DND-41 (cell line): ENCODE results near the gene CDYL2.

ENCODE experiments used
- ATAC-seq: fragments of 200-7000 bp; cut with Tn5 transposase; 3 replicates; pipeline ENCODE4 v1.9.1; 2021; ENCODE audit warnings: low read depth; ENCODE audit not compliant: insufficient read depth
- DNase-seq: peaks from one replicate; pipeline ENCODE4 v3.0.0-alpha.2; 2020
- H2AFZ ChIP-seq: 2 replicates; pipeline ENCODE4 v1.6.0; 2012; ENCODE audit warnings: low read depth, low read length
- H3K27ac ChIP-seq: 2 replicates; pipeline ENCODE4 v1.5.1; 2012; ENCODE audit warnings: low read length, inconsistent platforms
- H3K27me3 ChIP-seq: fragments of 200-600 bp; sonication (generic); 2 replicates; pipeline ENCODE4 v1.6.0; 2012; ENCODE audit warnings: low read length, mild to moderate bottlenecking, inconsistent platforms; ENCODE audit not compliant: insufficient read depth, poor library complexity
- H3K36me3 ChIP-seq: 2 replicates; pipeline ENCODE4 v1.5.1; 2012; ENCODE audit warnings: low read length, inconsistent platforms; ENCODE audit not compliant: insufficient read depth
- H3K4me1 ChIP-seq: 2 replicates; pipeline ENCODE4 v1.5.1; 2012; ENCODE audit warnings: mild to moderate bottlenecking, low read length; ENCODE audit not compliant: insufficient read depth
- H3K4me2 ChIP-seq: 2 replicates; pipeline ENCODE4 v1.6.0; 2012; ENCODE audit warnings: mild to moderate bottlenecking, moderate library complexity, low read length, inconsistent platforms; ENCODE audit not compliant: insufficient read depth
- H3K4me3 ChIP-seq, 2 experiments: fragments of 200-600 bp in 1 of 2; shearing (Covaris generic) in 1 of 2; 2 replicates each; pipeline ENCODE4 v1.5.1; 2012 to 2016; ENCODE audit warnings: inconsistent platforms in 2 of 2, low read length in 2 of 2, mild to moderate bottlenecking in 2 of 2, low read depth in 1 of 2, moderate library complexity in 1 of 2
- H3K79me2 ChIP-seq: 2 replicates; pipeline ENCODE4 v1.6.0; 2012; ENCODE audit warnings: low read length, inconsistent platforms; ENCODE audit not compliant: insufficient read depth
- H3K9ac ChIP-seq: 2 replicates; pipeline ENCODE4 v1.6.0; 2012; ENCODE audit warnings: low read depth, mild to moderate bottlenecking, inconsistent platforms, low read length, moderate library complexity
- H3K9me3 ChIP-seq: 2 replicates; pipeline ENCODE4 v1.5.1; 2012; ENCODE audit warnings: low read length, moderate library complexity, mild to moderate bottlenecking, inconsistent platforms; ENCODE audit not compliant: insufficient read depth, severe bottlenecking
- H4K20me1 ChIP-seq: 2 replicates; pipeline ENCODE4 v1.6.0; 2012; ENCODE audit warnings: low read length; ENCODE audit not compliant: insufficient read depth
- CTCF ChIP-seq: IDR thresholded peaks from 2 replicates; pipeline ENCODE4 v1.5.1; 2012; ENCODE audit warnings: borderline replicate concordance, low read length, moderate library complexity, mild to moderate bottlenecking; ENCODE audit not compliant: poor library complexity, severe bottlenecking; ENCODE audit errors: extremely low read depth
- EZH2 ChIP-seq: IDR thresholded peaks from 3 replicates; pipeline ENCODE4 v1.6.1; 2012; ENCODE audit warnings: borderline replicate concordance, low read depth, mild to moderate bottlenecking, moderate library complexity, low read length, inconsistent platforms; ENCODE audit not compliant: severe bottlenecking

Gene CDYL2

GRCh38 chr16:80594756-80595155 lies 209.6 kb downstream of the CDYL2 start:
- Histone ChIP-seq H2AFZ (no peak overlapping the region), H3K27ac (no peak overlapping the region), H3K79me2 (no peaks in the 10 kb centered on the region), H3K9ac (no peak overlapping the region), H3K4me3 (no peak overlapping the region), H3K4me2 (no peak overlapping the region), H3K4me1 (peaks cover 16% of the 10 kb centered on the region), H4K20me1 (0 out of 2 replicates have a peak, but pooled peaks cover 8% of the 10 kb centered on the region), H3K9me3 (no peaks in the 10 kb centered on the region), H3K36me3 (no peaks in the 10 kb centered on the region), H3K27me3 (no peaks in the 10 kb centered on the region)
- ATAC-seq (no peak), DNase-seq (no peak)
- TF ChIP-seq CTCF, result no peak
- TF ChIP-seq EZH2, result no peak

- H3K4me3 ChIP-seq, result no peak overlapping the region
- H3K27ac ChIP-seq, result no peak overlapping the region
- no peaks in the 10 kb centered on the region for H3K79me2 ChIP-seq
- TF ChIP-seq EZH2 (no peak), CTCF (no peak)
- H3K27me3 ChIP-seq, result peaks cover 5% of the 10 kb centered on the region
- 0 out of 2 replicates have a peak, but pooled peaks cover 8% of the 10 kb centered on the region for H4K20me1 ChIP-seq
- H3K9me3 ChIP-seq, result no peaks in the 10 kb centered on the region
- DNase-seq, result no peak
- no peak for ATAC-seq
- peaks cover 16% of the 10 kb centered on the region for H3K4me1 ChIP-seq
- no peak overlapping the region for H2AFZ ChIP-seq
- no peak overlapping the region for H3K9ac ChIP-seq
- H3K4me2 ChIP-seq, result no peak overlapping the region
- no peaks in the 10 kb centered on the region for H3K36me3 ChIP-seq
Measured at GRCh38 chr16:80592273-80592672, 212.1 kb downstream of the CDYL2 start.

- H3K4me1 ChIP-seq, result peaks cover 16% of the 10 kb centered on the region
- TF ChIP-seq EZH2 (no peak), CTCF (no peak)
- no peaks in the 10 kb centered on the region for H3K79me2 ChIP-seq
- no peaks in the 10 kb centered on the region for H3K36me3 ChIP-seq
- no peak overlapping the region for H3K4me3 ChIP-seq
- no peak overlapping the region for H2AFZ ChIP-seq
- H3K27me3 ChIP-seq, result peaks cover 11% of the 10 kb centered on the region
- ATAC-seq (peak; percentile 93), DNase-seq (peak; percentile 52)
- H3K9me3 ChIP-seq, result no peaks in the 10 kb centered on the region
- H3K9ac ChIP-seq, result no peak overlapping the region
- H3K4me2 ChIP-seq, result no peak overlapping the region
- H4K20me1 ChIP-seq, result 0 out of 2 replicates have a peak, but pooled peaks cover 8% of the 10 kb centered on the region
- no peak overlapping the region for H3K27ac ChIP-seq
Measured at GRCh38 chr16:80591071-80591915, 213.1 kb downstream of the CDYL2 start.
